ENCODE measurements around the gene GPBP1L1.

Gene GPBP1L1

GRCh38 chr1:45621895-45622523, 64.3 kb downstream of the GPBP1L1 start:
- no peak for TF ChIP-seq CTCF (IDR thresholded peaks at IDR 0.05; ENCODE audit: borderline replicate concordance, insufficient read depth, low read depth, low read length)
- no peak overlapping the region for H3K4me3 ChIP-seq (ENCODE audit: low read depth, low read length)

GRCh38 chr1:45621501-45621836, 64.9 kb downstream of the GPBP1L1 start:
- no peak for TF ChIP-seq CTCF (IDR thresholded peaks at IDR 0.05; ENCODE audit: borderline replicate concordance, insufficient read depth, low read depth, low read length)
- no peak overlapping the region for H3K4me3 ChIP-seq (ENCODE audit: low read depth, low read length)

- no peak overlapping the region for H3K4me3 ChIP-seq (ENCODE audit: low read depth, low read length)
- TF ChIP-seq CTCF (IDR thresholded peaks at IDR 0.05; ENCODE audit: borderline replicate concordance, insufficient read depth, low read depth, low read length), result no peak
These were observed 65.5 kb downstream of the GPBP1L1 start for GRCh38 chr1:45620588-45621500.

- no peak overlapping the region for H3K4me3 ChIP-seq (ENCODE audit: low read depth, low read length)
- no peak for TF ChIP-seq CTCF (IDR thresholded peaks at IDR 0.05; ENCODE audit: borderline replicate concordance, insufficient read depth, low read depth, low read length)
These were observed 67.0 kb downstream of the GPBP1L1 start for GRCh38 chr1:45619149-45619921.

GRCh38 chr1:45617618-45618017, 68.7 kb downstream of the GPBP1L1 start:
- no peak for TF ChIP-seq CTCF (IDR thresholded peaks at IDR 0.05; ENCODE audit: borderline replicate concordance, insufficient read depth, low read depth, low read length)

GRCh38 chr1:45615885-45616284, 70.4 kb downstream of the GPBP1L1 start:
- no peak for TF ChIP-seq CTCF (IDR thresholded peaks at IDR 0.05; ENCODE audit: borderline replicate concordance, insufficient read depth, low read depth, low read length)
- no peak overlapping the region for H3K4me3 ChIP-seq (ENCODE audit: low read depth, low read length)

More at GRCh38 chr1:45617618-45618017, 68.7 kb downstream of the GPBP1L1 start:
- H3K4me3 ChIP-seq (ENCODE audit: low read depth, low read length), result no peak overlapping the region
